Skeletal muscle satellite cell (primary cell): ENCODE measurements around the gene NHERF2.

ENCODE experiments used
- H3K27me3 ChIP-seq: 2 replicates; pipeline ENCODE4 v1.7.0; 2013; ENCODE audit warnings: low read length; ENCODE audit not compliant: control insufficient read depth, insufficient read depth
- H3K36me3 ChIP-seq: 2 replicates; pipeline ENCODE4 v1.7.0; 2013; ENCODE audit warnings: mild to moderate bottlenecking, control low read depth, low read length; ENCODE audit not compliant: insufficient read depth
- H3K4me1 ChIP-seq: 2 replicates; pipeline ENCODE4 v1.7.0; 2013; ENCODE audit warnings: low read length; ENCODE audit not compliant: control insufficient read depth, insufficient read depth
- H3K4me2 ChIP-seq: 2 replicates; pipeline ENCODE4 v1.7.0; 2013; ENCODE audit warnings: mild to moderate bottlenecking, low read length
- H3K4me3 ChIP-seq: 2 replicates; pipeline ENCODE4 v1.7.0; 2013; ENCODE audit warnings: low read length
- H3K9ac ChIP-seq: 2 replicates; pipeline ENCODE4 v1.7.0; 2013; ENCODE audit warnings: mild to moderate bottlenecking, low read depth, low read length, moderate library complexity
- H3K9me3 ChIP-seq: replicated peaks from 2 replicates; pipeline ENCODE4 v1.7.0; 2013; ENCODE audit warnings: mild to moderate bottlenecking, control low read depth, low read length

NHERF2 gene

DNA sequence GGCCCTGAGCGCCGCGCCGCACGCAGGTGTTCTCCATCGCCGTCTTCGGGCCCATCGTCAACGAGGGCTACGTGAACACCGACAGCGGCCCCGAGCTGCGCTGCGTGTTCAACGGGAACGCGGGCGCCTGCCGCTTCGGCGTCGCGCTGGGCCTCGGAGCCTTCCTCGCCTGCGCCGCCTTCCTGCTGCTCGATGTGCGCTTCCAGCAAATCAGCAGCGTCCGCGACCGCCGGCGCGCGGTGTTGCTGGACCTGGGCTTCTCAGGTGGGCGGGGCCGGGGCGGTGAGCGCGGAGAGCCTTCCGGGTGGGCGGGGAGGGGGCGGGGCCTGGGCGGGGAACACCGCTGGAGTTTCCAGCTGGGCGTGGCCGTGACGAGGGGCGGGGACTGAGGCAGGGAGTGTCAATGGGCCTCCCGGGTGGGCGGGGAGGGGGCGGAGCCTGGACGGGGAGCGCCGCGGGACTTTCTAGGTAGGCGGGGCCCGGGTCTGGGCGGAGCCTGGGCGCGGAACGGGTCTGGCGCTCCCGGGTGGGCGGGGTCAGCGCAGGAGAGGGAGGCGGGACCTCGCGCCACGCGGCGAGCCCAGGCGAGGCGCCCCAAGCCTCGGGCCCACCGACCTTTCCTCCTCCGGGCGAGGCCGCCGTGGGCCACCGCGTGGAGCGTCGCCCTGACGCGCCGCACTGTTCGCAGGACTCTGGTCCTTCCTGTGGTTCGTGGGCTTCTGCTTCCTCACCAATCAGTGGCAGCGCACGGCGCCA, 34.6 kb upstream of the NHERF2 start:
- peak overlapping the region; percentile 79 for H3K4me2 ChIP-seq
- no peaks in the 10 kb centered on the region for H3K9me3 ChIP-seq
- H3K4me3 ChIP-seq: peak overlapping the region; percentile 62
- peaks cover 21% of the 10 kb centered on the region for H3K4me1 ChIP-seq
- peaks cover 12% of the 10 kb centered on the region for H3K36me3 ChIP-seq
- H3K27me3 ChIP-seq: peaks cover 28% of the 10 kb centered on the region
- H3K9ac ChIP-seq: no peak overlapping the region

DNA sequence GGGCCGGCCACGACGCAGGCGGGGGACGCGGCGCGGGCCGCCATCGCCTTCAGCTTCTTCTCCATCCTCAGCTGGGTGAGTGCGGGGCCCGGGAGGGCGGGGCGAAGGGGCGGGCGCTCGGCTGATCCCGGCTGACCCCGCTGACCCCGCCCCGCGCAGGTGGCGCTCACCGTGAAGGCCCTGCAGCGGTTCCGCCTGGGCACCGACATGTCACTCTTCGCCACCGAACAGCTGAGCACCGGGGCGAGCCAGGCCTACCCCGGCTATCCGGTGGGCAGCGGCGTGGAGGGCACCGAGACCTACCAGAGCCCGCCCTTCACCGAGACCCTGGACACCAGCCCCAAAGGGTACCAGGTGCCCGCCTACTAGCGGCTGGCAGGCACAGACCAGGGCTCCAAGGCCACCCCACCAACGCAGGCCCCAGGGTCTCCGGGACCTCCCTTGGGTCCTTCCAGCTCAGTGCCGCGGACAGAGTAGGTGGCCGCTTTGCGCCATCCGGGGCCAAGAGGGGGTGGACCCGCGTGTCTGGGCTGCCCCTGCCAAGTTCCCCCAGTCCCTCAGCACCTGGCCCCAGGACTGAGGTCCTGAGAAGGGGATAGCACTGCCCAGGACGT, 33.9 kb upstream of the NHERF2 start:
- Histone ChIP-seq H3K27me3 (peaks cover 28% of the 10 kb centered on the region), H3K4me2 (peak overlapping the region; percentile 70), H3K9ac (no peak overlapping the region), H3K9me3 (no peaks in the 10 kb centered on the region), H3K4me1 (peaks cover 28% of the 10 kb centered on the region), H3K4me3 (peak overlapping the region; percentile 56), H3K36me3 (peaks cover 17% of the 10 kb centered on the region)

DNA sequence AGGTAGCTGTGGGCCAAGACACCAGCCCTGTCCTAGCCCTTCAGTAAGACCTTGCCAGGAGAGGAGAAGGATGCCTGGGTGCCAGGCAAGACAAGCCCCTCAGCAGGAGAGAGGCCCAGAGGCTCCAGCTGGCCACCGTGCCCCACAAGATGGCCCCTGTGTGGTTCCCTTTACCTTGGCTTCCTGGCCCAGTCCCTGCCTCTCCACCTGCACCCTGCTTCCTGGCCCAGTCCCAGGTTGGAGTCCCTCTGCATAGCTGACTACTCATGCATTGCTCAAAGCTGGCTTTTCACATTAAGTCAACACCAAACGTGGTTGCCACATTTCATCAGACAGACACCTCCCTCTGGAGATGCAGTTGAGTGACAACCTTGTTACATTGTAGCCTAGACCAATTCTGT, 33.0 kb upstream of the NHERF2 start:
- peaks cover 27% of the 10 kb centered on the region for H3K27me3 ChIP-seq
- H3K4me1 ChIP-seq: peaks cover 34% of the 10 kb centered on the region
- no peak overlapping the region for H3K9ac ChIP-seq
- H3K4me3 ChIP-seq: no peak overlapping the region
- H3K36me3 ChIP-seq: peaks cover 23% of the 10 kb centered on the region
- no peaks in the 10 kb centered on the region for H3K9me3 ChIP-seq
- H3K4me2 ChIP-seq: no peak overlapping the region

DNA sequence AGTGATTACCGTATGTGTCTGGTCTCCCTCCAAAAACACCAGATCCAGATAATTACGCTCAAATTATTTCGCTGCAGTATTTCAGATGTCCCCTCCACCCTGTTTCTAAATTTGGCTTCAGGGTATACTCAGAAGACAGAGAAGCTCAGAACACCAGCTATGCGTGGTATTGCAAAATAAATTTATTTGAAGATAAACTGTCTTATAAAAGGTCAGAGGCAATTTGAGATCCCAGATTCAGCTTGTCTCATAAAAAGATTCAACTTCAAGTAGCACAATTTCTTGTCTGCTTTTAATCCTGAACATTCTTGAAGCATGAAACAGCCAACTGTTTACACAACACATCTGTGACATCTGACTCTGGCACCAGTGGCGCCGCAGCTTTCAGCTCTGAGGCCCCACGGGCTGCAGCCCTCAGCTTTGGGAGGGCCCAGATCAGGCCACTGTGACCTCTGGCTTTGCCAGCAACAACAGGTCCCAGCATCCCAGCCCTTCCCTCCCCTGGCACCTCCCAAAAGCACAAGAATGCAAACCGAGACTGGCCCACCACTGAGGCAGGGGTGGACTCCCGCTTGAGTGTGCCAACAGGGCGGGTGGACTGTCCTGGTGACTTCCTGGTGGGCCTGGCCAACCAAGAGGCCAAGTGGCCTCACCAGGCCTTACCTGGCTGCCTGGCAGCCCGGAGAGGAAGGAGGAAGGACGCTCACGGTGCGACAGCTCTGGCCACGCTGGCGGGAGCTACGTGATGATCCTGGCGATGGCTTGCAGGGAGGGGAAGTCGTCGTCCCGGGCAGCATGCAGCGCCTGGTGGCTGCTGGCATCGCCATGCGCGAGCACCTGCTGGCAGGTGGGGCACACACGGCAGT, 29.0 kb upstream of the NHERF2 start:
- H3K4me1 ChIP-seq: peaks cover 16% of the 10 kb centered on the region
- H3K27me3 ChIP-seq: no peaks in the 10 kb centered on the region
- H3K9ac ChIP-seq: no peak overlapping the region
- no peak overlapping the region for H3K4me2 ChIP-seq
- peaks cover 59% of the 10 kb centered on the region for H3K36me3 ChIP-seq
- no peak overlapping the region for H3K4me3 ChIP-seq
- H3K9me3 ChIP-seq: no peaks in the 10 kb centered on the region

DNA sequence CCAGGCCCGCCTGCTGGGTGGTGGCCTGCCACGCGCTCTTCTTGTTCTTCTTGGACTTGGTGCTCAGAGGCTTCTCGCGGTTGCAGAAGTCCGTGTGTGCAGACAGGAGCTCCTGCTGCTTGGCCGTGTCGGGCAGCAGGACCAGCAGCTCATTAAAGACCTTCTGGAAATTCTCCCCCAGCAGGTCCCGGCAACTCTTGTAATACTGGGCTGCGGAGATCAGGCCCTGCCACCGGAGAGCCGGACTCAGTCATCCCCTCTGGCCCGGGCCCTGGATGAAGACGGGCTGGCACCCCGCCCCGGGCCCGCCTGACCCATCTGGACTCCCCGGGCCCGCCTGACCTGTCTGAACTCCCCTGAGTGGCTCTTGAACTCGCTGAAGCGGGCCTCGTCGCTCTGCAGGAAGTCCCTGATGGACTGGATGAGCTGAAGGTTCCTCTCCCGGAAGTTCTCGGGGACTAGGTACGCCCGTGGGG, 28.3 kb upstream of the NHERF2 start:
- no peak overlapping the region for H3K4me2 ChIP-seq
- no peak overlapping the region for H3K9ac ChIP-seq
- H3K36me3 ChIP-seq: peaks cover 65% of the 10 kb centered on the region
- H3K9me3 ChIP-seq: no peaks in the 10 kb centered on the region
- H3K4me3 ChIP-seq: no peak overlapping the region
- no peaks in the 10 kb centered on the region for H3K27me3 ChIP-seq
- peaks cover 16% of the 10 kb centered on the region for H3K4me1 ChIP-seq

DNA sequence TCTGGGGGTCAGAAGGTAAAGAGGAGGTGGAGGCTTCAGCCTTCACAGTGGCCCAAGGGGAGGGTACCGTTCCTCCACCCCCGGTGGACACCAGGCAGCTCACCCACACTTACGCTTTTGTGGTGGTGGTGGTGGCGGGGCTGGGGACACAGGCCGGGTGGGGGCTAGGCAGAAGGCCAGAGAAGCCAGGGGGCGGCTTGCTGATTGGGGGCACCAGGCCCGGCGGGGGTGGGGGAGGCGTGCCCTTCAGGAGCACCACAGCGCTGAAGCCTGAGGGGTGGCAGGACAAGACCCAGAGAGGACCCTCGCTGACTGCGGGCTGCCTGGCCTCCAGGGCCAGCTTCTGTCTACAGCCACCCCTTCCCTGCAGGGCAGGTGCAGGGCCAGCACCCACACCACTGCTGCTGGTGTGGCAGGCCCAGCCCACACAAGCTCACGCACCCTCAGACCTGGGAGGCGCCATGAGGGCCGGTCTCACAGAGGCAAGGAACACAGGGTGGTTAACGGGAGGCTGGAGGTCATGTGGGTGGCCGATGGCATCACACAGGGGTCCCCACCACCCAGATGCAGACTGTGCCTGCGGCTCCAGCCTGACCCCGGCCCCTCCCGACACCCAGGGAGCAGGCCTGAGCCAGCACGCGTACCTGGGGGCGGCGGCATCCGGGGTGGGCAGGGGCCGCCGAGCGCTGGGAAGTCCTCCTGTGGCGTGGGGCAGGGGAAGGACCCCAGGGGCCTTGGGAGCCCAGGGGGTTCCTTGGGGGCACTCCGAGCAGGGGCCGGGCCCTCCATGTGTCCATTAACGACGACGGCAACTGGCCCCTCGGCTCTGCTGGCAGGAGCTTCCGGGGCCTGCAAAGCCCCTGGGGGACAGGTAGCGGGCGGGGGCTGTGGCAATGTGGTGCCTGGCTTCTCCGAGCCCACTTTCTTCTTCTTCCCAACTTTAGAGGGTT, 27.6 kb upstream of the NHERF2 start:
- Histone ChIP-seq H3K9me3 (no peaks in the 10 kb centered on the region), H3K36me3 (peaks cover 68% of the 10 kb centered on the region), H3K4me3 (no peak overlapping the region), H3K4me1 (peaks cover 19% of the 10 kb centered on the region), H3K4me2 (no peak overlapping the region), H3K27me3 (no peaks in the 10 kb centered on the region), H3K9ac (no peak overlapping the region)

DNA sequence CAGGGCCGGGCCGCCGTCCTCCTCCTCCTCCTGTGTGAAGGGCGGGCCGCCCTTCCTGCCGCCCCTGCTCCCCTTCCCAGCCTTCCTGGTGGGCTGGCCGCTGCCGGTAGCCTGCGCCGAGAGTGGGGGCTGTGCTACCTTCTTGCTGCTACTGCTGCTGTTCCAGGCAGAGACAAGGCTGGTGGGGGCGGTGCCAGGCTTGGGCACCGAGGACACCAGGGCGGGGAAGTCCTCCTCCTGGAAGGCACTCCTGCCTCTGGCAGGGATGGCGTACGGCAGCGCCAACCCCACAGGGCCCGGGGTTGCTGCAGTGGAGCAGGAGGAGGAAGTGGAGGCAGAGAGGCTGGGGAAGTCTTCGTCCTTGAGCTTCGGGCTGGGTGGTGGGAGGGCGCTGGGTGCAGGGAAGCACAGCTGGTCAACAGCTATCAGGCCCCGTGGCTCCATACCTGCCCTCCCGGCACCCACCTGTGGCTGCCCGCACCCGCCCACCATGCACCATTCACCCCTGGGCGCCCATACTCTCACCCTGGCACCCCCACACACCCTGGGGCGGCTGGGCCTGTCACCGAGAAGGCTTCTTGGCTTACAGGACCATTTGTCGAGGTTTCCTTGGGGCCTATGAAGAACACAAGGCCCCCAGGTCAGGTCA, 26.7 kb upstream of the NHERF2 start:
- Histone ChIP-seq H3K36me3 (peaks cover 68% of the 10 kb centered on the region), H3K4me3 (no peak overlapping the region)

DNA sequence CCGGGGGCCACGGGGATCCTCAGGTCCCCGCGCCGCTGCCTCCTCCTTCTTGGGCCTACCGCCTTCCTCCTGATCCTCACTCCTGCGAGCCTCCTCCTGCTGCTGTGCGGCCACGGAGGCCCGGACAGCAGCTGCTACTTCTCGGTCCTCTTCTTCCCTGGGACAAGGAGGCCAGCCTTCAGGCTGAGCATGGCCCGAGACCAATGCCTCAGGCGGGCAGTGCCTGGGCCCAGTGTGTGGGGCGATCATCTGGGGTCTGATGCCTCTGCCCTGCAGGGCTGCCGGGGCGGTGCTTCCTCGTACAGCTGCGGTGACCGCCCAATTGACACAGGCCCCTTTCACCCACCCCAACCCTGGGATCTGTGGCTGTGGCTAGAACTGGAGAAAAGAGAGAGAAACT, 25.7 kb upstream of the NHERF2 start:
- peaks cover 38% of the 10 kb centered on the region for H3K4me1 ChIP-seq
- H3K36me3 ChIP-seq: peaks cover 64% of the 10 kb centered on the region
- no peak overlapping the region for H3K4me3 ChIP-seq
- no peaks in the 10 kb centered on the region for H3K27me3 ChIP-seq
- no peaks in the 10 kb centered on the region for H3K9me3 ChIP-seq
- H3K9ac ChIP-seq: no peak overlapping the region
- H3K4me2 ChIP-seq: no peak overlapping the region

More for the DNA sequence above, 26.7 kb upstream of the NHERF2 start:
- Histone ChIP-seq H3K4me1 (peaks cover 28% of the 10 kb centered on the region), H3K27me3 (no peaks in the 10 kb centered on the region), H3K9me3 (no peaks in the 10 kb centered on the region), H3K4me2 (no peak overlapping the region), H3K9ac (no peak overlapping the region)

DNA sequence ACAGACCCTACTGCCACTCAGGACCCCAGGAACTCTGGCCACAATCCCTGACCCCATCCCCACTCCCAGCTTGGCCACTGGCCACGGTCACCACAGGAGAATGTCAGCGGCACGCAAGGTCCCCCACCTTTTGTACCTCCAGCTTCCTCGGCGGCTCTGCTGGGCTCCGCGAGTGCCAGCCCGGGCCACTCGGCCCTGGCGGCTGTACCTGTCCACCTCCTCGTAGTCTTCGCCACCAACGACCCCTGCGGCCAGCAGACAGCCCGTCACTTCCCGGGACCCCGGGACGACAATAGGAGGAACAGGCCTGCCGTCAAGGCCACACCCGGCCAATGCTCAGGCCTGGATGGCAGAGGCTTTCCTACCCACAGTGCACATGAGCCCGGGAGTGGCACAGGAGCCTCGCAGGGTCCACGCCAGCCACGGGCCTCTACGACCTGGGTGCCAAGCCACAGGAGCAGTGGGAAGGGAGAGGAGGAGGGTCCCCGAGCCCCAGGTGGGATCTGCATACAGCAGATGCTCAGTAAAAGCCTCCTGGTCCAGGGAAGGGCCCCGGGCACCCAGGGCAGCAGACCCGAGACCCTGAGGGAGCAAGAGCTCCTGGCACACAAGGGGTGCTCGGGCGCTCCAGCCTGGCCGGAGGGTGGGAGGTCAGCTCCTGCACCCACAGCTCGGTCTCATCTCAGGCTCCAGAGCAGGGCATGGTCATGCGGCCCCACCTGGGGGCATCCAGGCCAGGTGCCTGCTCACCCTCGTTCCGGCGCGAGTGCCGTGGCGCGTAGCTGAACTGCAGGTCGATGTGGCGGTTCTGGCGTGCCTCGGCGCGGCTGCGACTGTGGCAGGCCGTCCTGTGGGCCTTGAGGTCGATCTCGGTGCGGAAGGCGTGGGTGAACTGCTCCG, 25.0 kb upstream of the NHERF2 start:
- H3K36me3 ChIP-seq: peaks cover 61% of the 10 kb centered on the region
- H3K9ac ChIP-seq: no peak overlapping the region
- H3K9me3 ChIP-seq: no peaks in the 10 kb centered on the region
- no peak overlapping the region for H3K4me2 ChIP-seq
- no peak overlapping the region for H3K4me3 ChIP-seq
- H3K27me3 ChIP-seq: no peaks in the 10 kb centered on the region
- H3K4me1 ChIP-seq: peaks cover 45% of the 10 kb centered on the region
